NCI-H2029 treated with DMSO at 0.1 percent for 48 hours (cell line): ENCODE data around the gene USP6NL.
"Not testable (repeated sequence)": the region's sequence is repeated elsewhere in the genome, so short reads cannot be mapped to it uniquely, and the experiment has no call there.

Experiments used
- DNase-seq: peaks from one replicate; lab custom pipeline; 2025; lab: John Stamatoyannopoulos, UW

The USP6NL gene

GRCh38 chr10:11515596-11516430 is 95.6 kb downstream of the USP6NL start:
- no peak for DNase-seq

GRCh38 chr10:11513727-11514126 is 97.7 kb downstream of the USP6NL start:
- no peak for DNase-seq

- DNase-seq, result no peak
Measured at GRCh38 chr10:11512596-11512995, 98.9 kb downstream of the USP6NL start.

GRCh38 chr10:11511321-11511720 is 100.1 kb downstream of the USP6NL start:
- DNase-seq, result no peak

GRCh38 chr10:11510736-11511135 is 100.7 kb downstream of the USP6NL start:
- DNase-seq, result no peak

GRCh38 chr10:11510281-11510680 is 101.2 kb downstream of the USP6NL start:
- no peak for DNase-seq

- DNase-seq, result no peak
Measured at GRCh38 chr10:11509036-11509435, 102.4 kb downstream of the USP6NL start.

- DNase-seq, result no peak
Measured at GRCh38 chr10:11506247-11506789, 105.1 kb downstream of the USP6NL start.

GRCh38 chr10:11505639-11506038 is 105.8 kb downstream of the USP6NL start:
- no peak for DNase-seq

- DNase-seq, result no peak
Measured at GRCh38 chr10:11504566-11505285, 106.7 kb downstream of the USP6NL start.

GRCh38 chr10:11501600-11501999 is 109.8 kb downstream of the USP6NL start:
- no peak for DNase-seq

GRCh38 chr10:11499425-11500071 is 111.9 kb downstream of the USP6NL start:
- no peak for DNase-seq

GRCh38 chr10:11498399-11498798 is 113.1 kb downstream of the USP6NL start:
- no peak for DNase-seq

- DNase-seq, result not testable (repeated sequence)
Measured at GRCh38 chr10:11494923-11495322, 116.5 kb downstream of the USP6NL start.

- no peak for DNase-seq
Measured at GRCh38 chr10:11493646-11494045, 117.8 kb downstream of the USP6NL start.

- no peak for DNase-seq
Measured at GRCh38 chr10:11491087-11491486, 120.4 kb downstream of the USP6NL start.

- DNase-seq, result no peak
Measured at GRCh38 chr10:11489591-11489990, 121.9 kb downstream of the USP6NL start.

- DNase-seq, result no peak
Measured at GRCh38 chr10:11488126-11488525, 123.3 kb downstream of the USP6NL start.

- DNase-seq, result no peak
Measured at GRCh38 chr10:11483201-11484148, 128.0 kb downstream of the USP6NL start.

- no peak for DNase-seq
Measured at GRCh38 chr10:11482306-11482705, 129.1 kb downstream of the USP6NL start.

- DNase-seq, result no peak
Measured at GRCh38 chr10:11480687-11481086, 130.8 kb downstream of the USP6NL start.
